GM12864 (cell line): Measurements from ENCODE around the gene SLC39A8.
"Not testable (repeated sequence)": the region's sequence is repeated elsewhere in the genome, so short reads cannot be mapped to it uniquely, and the experiment has no call there.

Experiments
- DNase-seq: peaks from one replicate; pipeline ENCODE4 v3.0.0-alpha.2; 2011; ENCODE audit warnings: low read depth
- H3K4me3 ChIP-seq: 2 replicates; pipeline ENCODE4 v1.5.1; 2011; ENCODE audit warnings: mild to moderate bottlenecking, low read depth, low read length, control low read depth
- CTCF ChIP-seq: IDR thresholded peaks from 2 replicates; pipeline ENCODE4 v1.5.1; 2011; ENCODE audit warnings: low read depth, mild to moderate bottlenecking, moderate library complexity, low read length, control low read depth, inconsistent platforms; ENCODE audit errors: missing control alignments

Gene SLC39A8

DNA sequence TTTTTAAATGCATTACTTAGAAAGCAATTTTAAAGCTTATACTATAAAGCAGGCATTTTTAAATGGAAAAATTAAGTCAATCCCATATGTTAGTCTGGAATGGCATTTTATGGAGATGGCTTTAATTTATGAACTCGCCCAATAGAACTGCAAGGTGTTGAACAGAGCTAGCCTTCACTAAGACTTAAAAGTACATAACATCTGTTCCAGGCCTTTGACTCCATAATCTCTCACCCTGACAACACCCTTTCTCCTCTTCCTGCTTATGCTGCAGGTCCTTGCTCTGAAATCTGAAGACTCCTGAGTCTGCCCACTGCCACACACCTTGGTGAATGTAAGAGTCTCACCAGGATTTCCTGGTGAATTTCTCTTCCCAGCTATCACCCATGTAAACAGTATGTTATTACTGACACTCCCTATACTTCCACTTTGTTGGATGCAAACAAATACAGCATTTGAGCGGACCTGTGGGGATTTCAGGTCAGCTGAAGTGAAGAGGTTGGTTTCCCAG is 17.7 kb upstream of the SLC39A8 start:
- no peak for TF ChIP-seq CTCF
- H3K4me3 ChIP-seq, result no peak overlapping the region
- DNase-seq, result no peak

DNA sequence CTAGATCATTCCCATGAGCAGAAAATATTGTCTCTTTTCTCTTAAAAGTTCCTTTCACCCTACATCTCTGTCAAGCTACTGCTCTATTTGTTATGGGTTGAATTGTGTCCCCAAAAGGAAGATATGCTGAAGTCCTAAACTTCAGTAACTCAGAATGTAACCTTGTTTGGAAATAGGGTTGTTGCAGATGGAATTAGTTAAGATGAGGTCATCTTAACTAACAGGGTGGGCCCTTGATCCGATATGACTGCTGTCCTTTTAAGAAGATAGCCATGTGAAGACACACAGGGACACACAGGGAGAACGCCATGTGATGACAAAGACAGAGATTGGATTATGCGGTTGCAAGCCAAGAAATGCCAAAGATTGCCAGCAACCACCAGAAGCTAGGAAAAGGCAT is 12.8 kb upstream of the SLC39A8 start:
- H3K4me3 ChIP-seq, result no peak overlapping the region
- TF ChIP-seq CTCF, result no peak
- DNase-seq, result no peak

DNA sequence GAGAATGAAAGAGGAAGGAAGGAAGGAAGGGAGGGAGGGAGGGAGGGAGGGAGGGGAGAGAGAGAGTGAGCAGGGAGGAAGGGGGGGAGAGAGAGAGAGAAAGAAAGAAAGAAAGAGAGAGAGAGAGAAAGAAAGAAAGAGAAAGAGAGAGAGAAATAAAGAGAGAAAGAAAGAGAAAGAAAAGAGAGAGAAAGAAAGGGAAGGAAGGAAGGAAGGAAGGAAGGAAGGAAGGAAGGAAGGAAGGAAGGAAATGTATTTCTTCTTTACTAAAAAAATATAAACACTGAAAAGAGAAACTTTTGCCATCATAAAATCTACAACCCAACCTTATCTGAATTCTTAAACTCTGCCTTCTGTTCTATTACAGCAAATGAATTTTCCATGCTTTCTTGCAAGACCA is 12.4 kb upstream of the SLC39A8 start:
- not testable (repeated sequence) for H3K4me3 ChIP-seq, DNase-seq

DNA sequence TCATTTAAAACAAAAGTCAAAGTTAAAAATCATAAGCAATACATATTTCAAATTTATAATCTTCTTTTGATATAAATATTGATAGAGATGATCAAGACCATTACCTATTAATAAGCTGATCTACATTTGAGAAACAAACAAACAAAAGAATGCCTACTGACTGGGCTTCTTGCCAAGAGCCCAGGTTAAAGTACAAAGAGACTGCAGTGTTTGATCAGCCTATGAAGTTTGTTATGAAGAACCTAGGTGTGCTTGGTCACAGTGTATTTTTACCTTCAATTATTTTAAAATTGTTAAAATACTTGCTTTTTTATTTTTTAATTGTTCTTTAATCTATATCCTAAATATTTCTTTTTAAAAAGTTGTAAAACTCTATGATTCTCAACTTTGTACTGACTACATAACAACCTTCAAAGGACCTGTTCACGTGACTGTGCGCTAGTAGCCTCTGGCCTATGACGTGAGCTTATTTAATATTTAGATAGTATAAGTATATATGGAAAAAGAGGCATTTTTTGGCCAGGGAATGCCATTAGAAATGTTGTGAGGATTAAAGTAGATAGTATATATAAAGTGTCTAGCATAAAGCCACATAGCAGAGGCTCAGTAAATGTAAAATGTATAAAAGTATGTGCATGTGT is 11.4 kb upstream of the SLC39A8 start:
- no peak for DNase-seq
- TF ChIP-seq CTCF, result no peak
- no peak overlapping the region for H3K4me3 ChIP-seq

- TF ChIP-seq CTCF, result no peak
- no peak for DNase-seq
- H3K4me3 ChIP-seq, result no peak overlapping the region
Measured at GRCh38 chr4:102355748-102356147, 10.5 kb upstream of the SLC39A8 start.

GRCh38 chr4:102354671-102355454 is 9.6 kb upstream of the SLC39A8 start:
- no peak for DNase-seq
- no peak overlapping the region for H3K4me3 ChIP-seq
- TF ChIP-seq CTCF, result no peak

DNA sequence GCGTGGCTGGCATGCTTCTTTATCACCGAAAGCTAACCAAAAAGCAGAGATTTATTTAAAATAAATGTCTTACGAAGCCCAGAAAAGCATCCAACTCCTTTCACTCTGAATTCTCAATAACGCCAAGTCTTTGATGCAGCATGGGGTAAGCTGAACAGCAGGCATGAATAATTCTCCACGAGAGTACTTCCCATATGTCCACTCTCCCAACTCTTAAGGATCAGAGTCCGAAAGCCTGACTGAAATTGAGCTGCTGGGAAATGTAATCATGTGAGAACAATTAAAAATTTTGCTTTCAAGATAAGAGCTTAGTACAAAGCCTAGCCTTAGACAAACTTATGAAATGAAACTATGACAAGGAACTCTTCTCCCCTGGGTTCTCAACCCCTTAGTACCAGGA is 7.5 kb upstream of the SLC39A8 start:
- DNase-seq, result no peak
- TF ChIP-seq CTCF, result no peak
- no peak overlapping the region for H3K4me3 ChIP-seq
